GM12878 (cell line): ENCODE results near the gene WRAP73. TPM values are rescaled to one million over a fixed set of nuclear protein-coding genes. Genes with fewer than 3 reads are reported as not detected.

Experiments
- ATAC-seq: fragments of 200-7000 bp; cut with Tn5 transposase; 3 replicates; pipeline ENCODE4 v1.9.1; 2020; ENCODE audit warnings: mild to moderate bottlenecking, moderate library complexity
- BruUV-seq: library from RNA; stranded (reverse); fragments of 400-500 nt; replicated peaks from 2 replicates; lab custom pipeline; 2021; lab: Mats Ljungman, UMichigan
- CTCF ChIA-PET: fragments of 300-600 bp; sonication (Branson Sonifier 250); formaldehyde crosslinking; extraction: SDS; loops from one replicate; lab custom pipeline; 2021; ENCODE audit warnings: inconsistent platforms; lab: Yijun Ruan, JAX
- POLR2A ChIA-PET: fragments of 350-600 bp; formaldehyde crosslinking; extraction: SDS; loops from one replicate; lab custom pipeline; 2021; ENCODE audit warnings: inconsistent platforms; lab: Charles Lee
- RAD21 ChIA-PET: fragments of 300-600 bp; sonication (Branson Sonifier 250); formaldehyde crosslinking; loops from one replicate; lab custom pipeline; 2023; ENCODE audit warnings: antibody characterized with exemption; ENCODE audit not compliant: unreplicated experiment; lab: Charles Lee
- SMC1A ChIA-PET: fragments of 300-600 bp; sonication (Branson Sonifier 250); formaldehyde crosslinking; loops from one replicate; lab custom pipeline; 2023; ENCODE audit not compliant: unreplicated experiment, uncharacterized antibody; lab: Charles Lee
- DNase-seq: peaks from one replicate; pipeline ENCODE4 v3.0.0-alpha.2; 2011; ENCODE audit warnings: low read depth, low spot score
- FAIRE-seq: peaks from 3 replicates; lab custom pipeline; 2011; peaks lifted over from hg19 to GRCh38; lab: Jason Lieb, UNC
- H2AFZ ChIP-seq: 2 replicates; pipeline ENCODE4 v1.6.0; 2011; ENCODE audit warnings: low read depth, low read length, control low read depth; ENCODE audit not compliant: control insufficient read depth
- H3K27ac ChIP-seq: 2 replicates; pipeline ENCODE4 v1.5.1; 2011; ENCODE audit warnings: control low read depth; ENCODE audit not compliant: control insufficient read depth, insufficient read depth
- H3K27me3 ChIP-seq, 2 experiments: replicated peaks in 1 of 2; 2 replicates each; pipeline versions ENCODE4 v1.6.0 to v1.6.1; 2011; ENCODE audit warnings: low read length in 1 of 2; ENCODE audit not compliant: control insufficient read depth in 2 of 2, insufficient read depth in 2 of 2
- H3K36me3 ChIP-seq, 2 experiments: 2 replicates each; pipeline ENCODE4 v1.5.1; 2011; ENCODE audit warnings: low read length in 1 of 2; ENCODE audit not compliant: control insufficient read depth in 2 of 2, insufficient read depth in 2 of 2
- H3K4me1 ChIP-seq: 2 replicates; pipeline ENCODE4 v1.6.1; 2011; ENCODE audit warnings: mild to moderate bottlenecking, low read length, moderate library complexity, mixed read lengths; ENCODE audit not compliant: control insufficient read depth, insufficient read depth
- H3K4me2 ChIP-seq: 2 replicates; pipeline ENCODE4 v1.6.0; 2011; ENCODE audit warnings: control low read depth; ENCODE audit not compliant: control insufficient read depth, insufficient read depth
- H3K4me3 ChIP-seq: fragments of 200-600 bp; sonication (generic); 2 replicates; pipeline ENCODE4 v1.5.1; 2016
- H3K79me2 ChIP-seq: 2 replicates; pipeline ENCODE4 v1.6.0; 2011; ENCODE audit warnings: low read length; ENCODE audit not compliant: control insufficient read depth, insufficient read depth
- H3K9ac ChIP-seq: 2 replicates; pipeline ENCODE4 v1.8.0; 2011; ENCODE audit warnings: low read length, control low read depth, mixed read lengths; ENCODE audit not compliant: control insufficient read depth, insufficient read depth
- H3K9me3 ChIP-seq: replicated peaks from 3 replicates; pipeline ENCODE4 v1.5.1; 2011; ENCODE audit warnings: mild to moderate bottlenecking, low read length; ENCODE audit not compliant: control insufficient read depth, insufficient read depth
- H4K20me1 ChIP-seq: 2 replicates; pipeline ENCODE4 v1.6.0; 2011; ENCODE audit not compliant: control insufficient read depth, insufficient read depth
- ETV6 ChIP-seq, 2 experiments: fragments of 450-650 bp in 1 of 2; IDR thresholded peaks in 1 of 2; conservative IDR thresholded peaks in 1 of 2; 2 replicates each; pipeline ENCODE4 v1.6.1; 2014; ENCODE audit warnings: antibody characterized with exemption in 1 of 2, borderline replicate concordance in 1 of 2, low read depth in 1 of 2, mild to moderate bottlenecking in 1 of 2, moderate library complexity in 1 of 2
- EZH2 ChIP-seq: IDR thresholded peaks from 2 replicates; pipeline ENCODE4 v1.6.1; 2012; ENCODE audit warnings: low read depth, mild to moderate bottlenecking, control low read depth, inconsistent platforms, low read length, borderline replicate concordance; ENCODE audit not compliant: control insufficient read depth
- FOXM1 ChIP-seq: IDR thresholded peaks from 2 replicates; pipeline ENCODE4 v1.6.1; 2012; ENCODE audit warnings: low read depth, mild to moderate bottlenecking, inconsistent platforms, low read length, moderate library complexity
- IKZF2 ChIP-seq, 2 experiments: fragments of 450-650 bp; IDR thresholded peaks; 2 replicates each; pipeline ENCODE4 v1.6.1; 2017; ENCODE audit warnings: mild to moderate bottlenecking in 2 of 2, moderate library complexity in 2 of 2
- KLF5 ChIP-seq: fragments of 450-650 bp; IDR thresholded peaks from 2 replicates; pipeline ENCODE4 v1.6.1; 2014; ENCODE audit warnings: mild to moderate bottlenecking; ENCODE audit not compliant: partially characterized antibody
- NR2F1 ChIP-seq: fragments of 450-650 bp; conservative IDR thresholded peaks from 2 replicates; pipeline ENCODE4 v1.6.1; 2017; ENCODE audit warnings: mild to moderate bottlenecking
- PAX5 ChIP-seq: IDR thresholded peaks from 2 replicates; pipeline ENCODE4 v1.6.1; 2011; ENCODE audit warnings: low read depth, low read length, borderline replicate concordance
- RB1 ChIP-seq: fragments of 450-650 bp; formaldehyde crosslinking; IDR thresholded peaks from 2 replicates; pipeline ENCODE4 v1.6.1; 2017; ENCODE audit warnings: mild to moderate bottlenecking, borderline replicate concordance
- SP1 ChIP-seq: IDR thresholded peaks from one replicate; pipeline ENCODE4 v1.6.1; 2011; ENCODE audit warnings: low read depth, low read length
- SUPT20H ChIP-seq: IDR thresholded peaks from 2 replicates; pipeline ENCODE4 v1.6.1; 2011; ENCODE audit warnings: low read depth, mild to moderate bottlenecking, low read length, moderate library complexity, borderline replicate concordance; ENCODE audit not compliant: control insufficient read depth
- ZNF24 ChIP-seq: fragments of 450-650 bp; IDR thresholded peaks from 2 replicates; pipeline ENCODE4 v1.6.1; 2017; ENCODE audit warnings: antibody characterized with exemption, mild to moderate bottlenecking
- WGBS: methylation state at CpG from one replicate; pipeline ENCODE4 v1.1.6; 2016; ENCODE audit warnings: low lambda C conversion rate; ENCODE audit not compliant: insufficient replicate concordance, insufficient coverage; ENCODE audit errors: missing lambda C conversion rate; 5-methylcytosine and 5-hydroxymethylcytosine counted together
- in situ Hi-C: fragments of 300-500 bp; cut with MboI; formaldehyde crosslinking; loops from 9 replicates; pipeline ENCODE4 v1.14.3; 2018; ENCODE audit warnings: mixed read lengths
- intact Hi-C: fragments of 100-400 bp; cut with micrococcal nuclease; formaldehyde crosslinking; loops from one replicate; pipeline ENCODE4 v1.14.2; 2022; ENCODE audit not compliant: unreplicated experiment
- polyA plus RNA-seq, 11 experiments: library from polyadenylated mRNA; depleted of rRNA in 4 of 11; unstranded in 6 of 11; stranded (reverse) in 5 of 11; fragments of >200 nt; fragmentation: Nextera tagmentation in 4 of 11; fragmentation: Illumina TruSeq in 1 of 11; extraction: Ambion mirVana in 4 of 11; extraction: Trizol in 1 of 11; gene quantifications; 1 replicate in 1 of 11; 2 replicates in 10 of 11; pipeline versions ENCODE4 v1.2.1 to v1.2.3, GENCODE V29; 2011 to 2016; ENCODE audit warnings: inconsistent platforms in 2 of 11, missing spikeins in 2 of 11, low read depth in 1 of 11
- total RNA-seq, 4 experiments: library from RNA; depleted of rRNA in 3 of 4; stranded (reverse); fragments of >200 nt in 3 of 4; fragmentation: Illumina TruSeq in 1 of 4; extraction: Trizol in 1 of 4; gene quantifications; 2 replicates each; pipeline versions ENCODE4 v1.2.1 to v1.2.3, GENCODE V29; 2013 to 2021
- TF ChIP-seq, protein P1 (sequence below): fragments of 450-650 bp; conservative IDR thresholded peaks from 2 replicates; pipeline ENCODE4 v1.6.1; 2017; ENCODE audit warnings: mild to moderate bottlenecking, moderate library complexity
- TF ChIP-seq, protein P2 (sequence below): fragments of 450-650 bp; IDR thresholded peaks from 2 replicates; pipeline ENCODE4 v1.6.1; 2014; ENCODE audit warnings: mild to moderate bottlenecking
- TF ChIP-seq, protein P3 (sequence below): fragments of 450-650 bp; formaldehyde crosslinking; IDR thresholded peaks from 2 replicates; pipeline ENCODE4 v1.4.0; 2020; ENCODE audit warnings: mild to moderate bottlenecking, moderate library complexity

Gene WRAP73
- total and polyA plus RNA-seq, 10 of the 15 experiments (the other 5 are each of a cell fraction or from before 2014, with no cell fraction given) = 3.2 to 65.8 (median 48.0) TPM

DNA sequence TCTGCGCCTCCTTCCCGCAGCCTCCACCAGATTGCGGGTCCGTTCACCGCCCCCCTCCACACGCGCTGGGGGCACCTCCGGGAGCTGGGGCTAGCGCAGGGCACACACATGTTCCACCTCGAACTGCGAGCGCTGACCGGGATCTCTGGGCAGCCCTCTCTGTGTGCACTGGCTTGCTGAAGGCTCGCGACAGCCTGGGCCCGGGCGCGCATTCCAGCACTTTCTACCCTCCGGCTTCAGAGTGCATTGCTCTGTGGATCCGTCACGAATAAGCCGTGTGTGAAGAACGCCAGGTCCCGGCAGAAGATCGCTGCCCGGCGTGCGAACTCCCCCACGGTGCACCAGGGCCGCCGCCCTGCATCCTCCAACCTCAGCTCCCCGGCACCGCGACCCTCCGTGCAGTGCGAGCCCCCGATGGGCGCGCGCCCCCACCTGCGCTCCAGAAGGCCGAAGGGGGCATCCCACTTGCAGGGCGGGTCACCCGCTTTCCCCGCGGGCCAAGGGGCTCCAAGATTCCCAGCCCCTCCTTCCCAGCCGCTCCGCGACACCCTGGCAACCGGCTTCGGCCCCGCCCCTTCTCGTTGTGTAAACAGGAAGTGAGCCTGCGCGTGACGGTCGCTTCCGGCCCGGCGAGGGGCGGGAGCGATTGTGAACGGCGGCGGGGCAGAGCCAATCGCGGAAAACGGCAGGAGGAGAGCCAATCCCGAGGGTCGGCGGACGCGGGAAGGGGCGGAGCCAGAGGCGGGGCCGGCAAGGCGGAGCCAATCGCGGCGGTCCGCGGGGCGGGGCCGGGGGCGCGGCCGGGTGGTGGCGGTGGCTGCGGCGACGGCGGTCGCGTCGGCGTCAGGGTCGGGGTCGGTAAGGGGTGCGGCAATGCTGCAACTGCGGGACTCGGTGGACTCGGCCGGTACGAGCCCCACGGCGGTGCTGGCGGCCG lies 25.4 kb downstream of the WRAP73 start, which contains the start of gene TPRG1L:
Gene TPRG1L, plus strand, starts transcription at position 816 of the 937 bp plus-strand sequence. Its CDS starts 58 bp downstream, at position 874.
- in situ Hi-C loops (loop anchor here (10.0 kb wide), 1 partner anchor 140 kb away; no protein-coding TSS in a partner anchor), intact Hi-C loops (loop anchor here (2.0 kb wide), 1 partner anchor 26 kb away; the partner anchor contains the start of gene WRAP73)
- CTCF ChIA-PET = no interaction called here
- peak; percentile 74 for DNase-seq
- ATAC-seq = peak; percentile 98
- POLR2A ChIA-PET = no interaction called here
- Histone ChIP-seq H3K9me3 (no peaks in the 10 kb centered on the region), H3K4me1 (peaks cover 5% of the 10 kb centered on the region; the same call in 1 of the 2 replicates), H3K9ac (peak within 1 kb of the TSS; percentile 66), H3K79me2 (no peaks in the 10 kb centered on the region), H4K20me1 (no peaks in the 10 kb centered on the region), H3K27me3 (no peaks in the 10 kb centered on the region), H2AFZ (peak within 1 kb of the TSS; percentile 88), H3K27ac (no peak within 1 kb of the TSS; the same call in 1 of the 2 replicates), H3K4me3 (peak within 1 kb of the TSS; percentile 81), H3K36me3 (peaks cover 0 to 6% of the 10 kb centered on the region in 2 experiments; a peak in 3 of 4 replicates), H3K4me2 (peak within 1 kb of the TSS; percentile 93)
- RAD21 ChIA-PET = interaction anchor here (0.7 kb wide), 1 partner anchor 100 kb away, joined by 3 read pairs; no protein-coding TSS in a partner anchor
- 4% methylated on average over 86 of the region's 108 CpGs for WGBS
- FAIRE-seq = peak; percentile 31
- SMC1A ChIA-PET = interaction anchor here (1.5 kb wide), 1 partner anchor 13 kb away, joined by 5 read pairs; no protein-coding TSS in a partner anchor
- no TSS peak for BruUV-seq
- TF ChIP-seq, protein P1, sequence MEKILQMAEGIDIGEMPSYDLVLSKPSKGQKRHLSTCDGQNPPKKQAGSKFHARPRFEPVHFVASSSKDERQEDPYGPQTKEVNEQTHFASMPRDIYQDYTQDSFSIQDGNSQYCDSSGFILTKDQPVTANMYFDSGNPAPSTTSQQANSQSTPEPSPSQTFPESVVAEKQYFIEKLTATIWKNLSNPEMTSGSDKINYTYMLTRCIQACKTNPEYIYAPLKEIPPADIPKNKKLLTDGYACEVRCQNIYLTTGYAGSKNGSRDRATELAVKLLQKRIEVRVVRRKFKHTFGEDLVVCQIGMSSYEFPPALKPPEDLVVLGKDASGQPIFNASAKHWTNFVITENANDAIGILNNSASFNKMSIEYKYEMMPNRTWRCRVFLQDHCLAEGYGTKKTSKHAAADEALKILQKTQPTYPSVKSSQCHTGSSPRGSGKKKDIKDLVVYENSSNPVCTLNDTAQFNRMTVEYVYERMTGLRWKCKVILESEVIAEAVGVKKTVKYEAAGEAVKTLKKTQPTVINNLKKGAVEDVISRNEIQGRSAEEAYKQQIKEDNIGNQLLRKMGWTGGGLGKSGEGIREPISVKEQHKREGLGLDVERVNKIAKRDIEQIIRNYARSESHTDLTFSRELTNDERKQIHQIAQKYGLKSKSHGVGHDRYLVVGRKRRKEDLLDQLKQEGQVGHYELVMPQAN = peak; percentile 95
- TF ChIP-seq SP1 = peak; percentile 96
- TF ChIP-seq ZNF24 = no peak
- 0 out of 2 replicates have a peak, but pooled peaks have one; percentile 13 for TF ChIP-seq NR2F1
- peak in 1 of 2 experiments; percentile 14; a peak in 1 of 4 replicates for TF ChIP-seq IKZF2 (IDR thresholded peaks at IDR 0.05)
- peak; percentile 50; the same call in 1 of the 2 replicates for TF ChIP-seq RB1
- TF ChIP-seq, protein P2, sequence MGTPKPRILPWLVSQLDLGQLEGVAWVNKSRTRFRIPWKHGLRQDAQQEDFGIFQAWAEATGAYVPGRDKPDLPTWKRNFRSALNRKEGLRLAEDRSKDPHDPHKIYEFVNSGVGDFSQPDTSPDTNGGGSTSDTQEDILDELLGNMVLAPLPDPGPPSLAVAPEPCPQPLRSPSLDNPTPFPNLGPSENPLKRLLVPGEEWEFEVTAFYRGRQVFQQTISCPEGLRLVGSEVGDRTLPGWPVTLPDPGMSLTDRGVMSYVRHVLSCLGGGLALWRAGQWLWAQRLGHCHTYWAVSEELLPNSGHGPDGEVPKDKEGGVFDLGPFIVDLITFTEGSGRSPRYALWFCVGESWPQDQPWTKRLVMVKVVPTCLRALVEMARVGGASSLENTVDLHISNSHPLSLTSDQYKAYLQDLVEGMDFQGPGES = peak; percentile 89
- TF ChIP-seq KLF5 = peak; percentile 97
- TF ChIP-seq FOXM1 = no peak
- TF ChIP-seq EZH2 = no peak
- TF ChIP-seq ETV6 (conservative IDR thresholded peaks at IDR 0.05 in 1 of 2, IDR thresholded peaks at IDR 0.05 in 1 of 2; ENCODE audit: borderline replicate concordance in 1 of 2, low read depth in 1 of 2) = no peak
- TF ChIP-seq SUPT20H = no peak
- TF ChIP-seq PAX5 = no peak
- TF ChIP-seq, protein P3, sequence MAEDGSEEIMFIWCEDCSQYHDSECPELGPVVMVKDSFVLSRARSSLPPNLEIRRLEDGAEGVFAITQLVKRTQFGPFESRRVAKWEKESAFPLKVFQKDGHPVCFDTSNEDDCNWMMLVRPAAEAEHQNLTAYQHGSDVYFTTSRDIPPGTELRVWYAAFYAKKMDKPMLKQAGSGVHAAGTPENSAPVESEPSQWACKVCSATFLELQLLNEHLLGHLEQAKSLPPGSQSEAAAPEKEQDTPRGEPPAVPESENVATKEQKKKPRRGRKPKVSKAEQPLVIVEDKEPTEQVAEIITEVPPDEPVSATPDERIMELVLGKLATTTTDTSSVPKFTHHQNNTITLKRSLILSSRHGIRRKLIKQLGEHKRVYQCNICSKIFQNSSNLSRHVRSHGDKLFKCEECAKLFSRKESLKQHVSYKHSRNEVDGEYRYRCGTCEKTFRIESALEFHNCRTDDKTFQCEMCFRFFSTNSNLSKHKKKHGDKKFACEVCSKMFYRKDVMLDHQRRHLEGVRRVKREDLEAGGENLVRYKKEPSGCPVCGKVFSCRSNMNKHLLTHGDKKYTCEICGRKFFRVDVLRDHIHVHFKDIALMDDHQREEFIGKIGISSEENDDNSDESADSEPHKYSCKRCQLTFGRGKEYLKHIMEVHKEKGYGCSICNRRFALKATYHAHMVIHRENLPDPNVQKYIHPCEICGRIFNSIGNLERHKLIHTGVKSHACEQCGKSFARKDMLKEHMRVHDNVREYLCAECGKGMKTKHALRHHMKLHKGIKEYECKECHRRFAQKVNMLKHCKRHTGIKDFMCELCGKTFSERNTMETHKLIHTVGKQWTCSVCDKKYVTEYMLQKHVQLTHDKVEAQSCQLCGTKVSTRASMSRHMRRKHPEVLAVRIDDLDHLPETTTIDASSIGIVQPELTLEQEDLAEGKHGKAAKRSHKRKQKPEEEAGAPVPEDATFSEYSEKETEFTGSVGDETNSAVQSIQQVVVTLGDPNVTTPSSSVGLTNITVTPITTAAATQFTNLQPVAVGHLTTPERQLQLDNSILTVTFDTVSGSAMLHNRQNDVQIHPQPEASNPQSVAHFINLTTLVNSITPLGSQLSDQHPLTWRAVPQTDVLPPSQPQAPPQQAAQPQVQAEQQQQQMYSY (CRISPR knock-in tag) = no peak
